ENCODE measurements around the gene TAS2R43. TPM values are rescaled to one million over a fixed set of nuclear protein-coding genes. Genes with fewer than 3 reads are reported as not detected.
"Not testable (repeated sequence)": the region's sequence is repeated elsewhere in the genome, so short reads cannot be mapped to it uniquely, and the experiment has no call there.

TAS2R43 gene
- total RNA-seq, 1 donor from 2014 or later = 0.79 TPM

- no peaks in the 10 kb centered on the region for H3K27me3 ChIP-seq (ENCODE audit: control insufficient read depth, insufficient read depth, low read length)
- no peak overlapping the region for H3K4me3 ChIP-seq (ENCODE audit: low read depth, low read length)
- no peak for TF ChIP-seq CTCF (IDR thresholded peaks at IDR 0.05; ENCODE audit: insufficient read depth, low read length, severe bottlenecking)
- DNase-seq (ENCODE audit: low read depth) = no peak
- no peaks in the 10 kb centered on the region for H3K36me3 ChIP-seq (ENCODE audit: control insufficient read depth, insufficient read depth, low read length)
- FAIRE-seq = no peak
Measured at GRCh38 chr12:11075642-11076041, 16.5 kb downstream of the TAS2R43 start.

GRCh38 chr12:11071414-11071813, 20.7 kb downstream of the TAS2R43 start:
- H3K4me3 ChIP-seq (ENCODE audit: low read depth, low read length) = no peak overlapping the region
- H3K27me3 ChIP-seq (ENCODE audit: control insufficient read depth, insufficient read depth, low read length) = no peaks in the 10 kb centered on the region
- no peak for FAIRE-seq
- no peak for TF ChIP-seq CTCF (IDR thresholded peaks at IDR 0.05; ENCODE audit: insufficient read depth, low read length, severe bottlenecking)
- H3K36me3 ChIP-seq (ENCODE audit: control insufficient read depth, insufficient read depth, low read length) = no peaks in the 10 kb centered on the region
- no peak for DNase-seq (ENCODE audit: low read depth)

GRCh38 chr12:11070999-11071398, 21.1 kb downstream of the TAS2R43 start:
- H3K36me3 ChIP-seq (ENCODE audit: control insufficient read depth, insufficient read depth, low read length) = no peaks in the 10 kb centered on the region
- H3K27me3 ChIP-seq (ENCODE audit: control insufficient read depth, insufficient read depth, low read length) = no peaks in the 10 kb centered on the region
- FAIRE-seq (no peak), DNase-seq (ENCODE audit: low read depth) (no peak)
- no peak for TF ChIP-seq CTCF (IDR thresholded peaks at IDR 0.05; ENCODE audit: insufficient read depth, low read length, severe bottlenecking)
- H3K4me3 ChIP-seq (ENCODE audit: low read depth, low read length) = no peak overlapping the region

- DNase-seq (ENCODE audit: low read depth) (no peak), FAIRE-seq (no peak)
- no peaks in the 10 kb centered on the region for H3K27me3 ChIP-seq (ENCODE audit: control insufficient read depth, insufficient read depth, low read length)
- TF ChIP-seq CTCF (IDR thresholded peaks at IDR 0.05; ENCODE audit: insufficient read depth, low read length, severe bottlenecking) = no peak
- no peaks in the 10 kb centered on the region for H3K36me3 ChIP-seq (ENCODE audit: control insufficient read depth, insufficient read depth, low read length)
- no peak overlapping the region for H3K4me3 ChIP-seq (ENCODE audit: low read depth, low read length)
Measured at GRCh38 chr12:11069854-11070365, 22.2 kb downstream of the TAS2R43 start.

- H3K27me3 ChIP-seq (ENCODE audit: control insufficient read depth, insufficient read depth, low read length) = no peaks in the 10 kb centered on the region
- H3K4me3 ChIP-seq (ENCODE audit: low read depth, low read length) = no peak overlapping the region
- FAIRE-seq = no peak
- H3K36me3 ChIP-seq (ENCODE audit: control insufficient read depth, insufficient read depth, low read length) = no peaks in the 10 kb centered on the region
- DNase-seq (ENCODE audit: low read depth) = no peak
- no peak for TF ChIP-seq CTCF (IDR thresholded peaks at IDR 0.05; ENCODE audit: insufficient read depth, low read length, severe bottlenecking)
Measured at GRCh38 chr12:11067514-11067913, 24.6 kb downstream of the TAS2R43 start.

GRCh38 chr12:11062194-11062593, 29.9 kb downstream of the TAS2R43 start, which contains the start of gene TAS2R46:
TAS2R46 (minus strand) TSS chr12:11062294; CDS start chr12:11062294, 0 bp downstream.
- not testable (repeated sequence) for DNase-seq (ENCODE audit: low read depth); H3K36me3 ChIP-seq (ENCODE audit: control insufficient read depth, insufficient read depth, low read length); H3K27me3 ChIP-seq (ENCODE audit: control insufficient read depth, insufficient read depth, low read length); H3K4me3 ChIP-seq (ENCODE audit: low read depth, low read length); FAIRE-seq
